GM18909 (cell line): ENCODE results near the gene COG1.

Source experiments
- ATAC-seq: cut with Tn5 transposase; IDR thresholded peaks from one replicate; pipeline ENCODE4 v1.9.1; 2021; ENCODE audit warnings: mild to moderate bottlenecking; ENCODE audit not compliant: unreplicated experiment, poor library complexity

COG1 gene

DNA sequence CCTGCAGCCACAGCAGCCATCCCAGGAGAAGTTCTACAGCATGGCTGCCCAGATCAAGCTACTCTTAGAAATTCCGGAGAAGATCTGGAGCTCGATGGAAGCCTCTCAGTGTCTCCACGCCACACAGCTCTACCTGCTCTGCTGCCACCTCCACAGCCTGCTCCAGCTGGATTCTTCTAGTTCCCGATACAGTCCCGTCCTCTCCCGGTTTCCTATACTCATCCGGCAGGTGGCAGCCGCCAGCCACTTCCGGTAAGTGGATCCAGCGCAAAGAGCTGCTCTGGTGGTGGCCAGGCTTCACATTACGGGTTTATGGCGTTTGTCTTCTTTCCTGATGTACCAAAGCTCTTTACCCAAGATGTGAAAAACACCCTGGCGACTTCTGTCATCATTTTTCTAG is 3.6 kb downstream of the COG1 start:
- no peak for ATAC-seq

DNA sequence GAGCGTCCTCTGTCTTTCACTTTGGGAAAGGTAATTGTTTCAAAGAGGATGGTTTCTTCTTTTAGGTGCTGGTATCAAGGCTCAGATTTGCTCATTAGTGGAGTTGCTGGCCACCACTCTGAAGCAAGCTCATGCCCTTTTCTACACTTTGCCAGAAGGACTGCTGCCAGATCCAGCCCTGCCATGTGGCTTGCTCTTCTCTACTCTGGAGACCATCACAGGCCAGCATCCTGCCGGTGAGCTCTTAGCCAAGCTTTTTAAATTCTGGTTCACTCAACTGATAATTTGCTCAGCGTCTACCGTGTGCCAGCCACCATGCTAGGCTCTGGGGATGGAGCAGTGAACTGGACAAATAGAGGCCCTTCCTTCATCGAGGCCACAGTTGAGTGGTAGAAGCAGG is 4.3 kb downstream of the COG1 start:
- no peak for ATAC-seq

DNA sequence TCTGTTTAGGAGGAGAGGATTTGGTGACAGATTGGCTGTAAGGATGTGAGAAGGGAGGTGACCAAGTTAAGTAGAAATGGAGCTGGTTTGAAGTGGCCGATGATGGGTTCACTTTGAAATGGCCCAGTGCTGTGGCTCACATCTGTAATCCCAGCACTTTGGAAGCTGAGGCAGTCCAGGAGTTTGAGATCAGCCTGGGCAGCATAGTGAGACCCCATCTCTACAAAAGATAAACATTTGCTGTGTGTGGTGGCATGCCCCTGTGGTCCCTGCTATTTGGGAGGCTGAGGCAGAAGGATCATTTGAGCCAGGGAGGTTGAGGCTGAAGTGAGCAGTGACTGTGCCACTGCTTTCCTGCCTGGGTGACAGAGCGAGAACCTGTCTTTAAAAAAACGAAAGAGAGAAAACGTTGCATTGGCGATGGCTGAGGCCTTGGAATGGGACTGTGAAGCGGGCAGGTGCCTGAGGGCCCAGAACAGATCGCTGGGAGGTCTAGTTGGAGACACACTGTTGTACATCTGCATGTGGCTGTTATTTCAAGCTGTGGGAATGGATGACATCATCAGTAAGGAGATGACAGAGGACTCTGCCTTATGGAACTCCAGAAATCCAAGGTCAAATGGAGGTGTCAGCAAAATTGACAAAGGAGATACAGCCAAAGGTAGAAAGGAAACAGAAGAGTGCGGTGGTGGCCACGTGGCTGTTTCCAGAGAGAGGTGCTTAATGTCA is 5.5 kb downstream of the COG1 start:
- no peak for ATAC-seq

DNA sequence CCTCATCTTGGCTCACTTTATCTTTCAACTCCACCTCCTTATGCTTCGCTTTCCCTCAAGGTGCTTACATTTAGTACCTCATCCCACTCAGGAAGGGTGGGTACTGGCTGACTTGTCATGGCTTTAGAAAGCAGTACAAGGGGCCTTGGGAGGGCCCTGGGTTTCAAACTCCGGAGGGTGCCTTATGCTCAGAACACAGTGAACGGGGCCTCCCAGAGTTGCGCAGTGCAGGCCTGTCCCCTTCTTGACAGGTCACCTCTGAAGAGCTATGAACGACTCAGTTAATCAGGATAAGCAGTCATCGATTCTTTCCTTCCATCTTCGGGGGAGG is 6.0 kb downstream of the COG1 start:
- ATAC-seq = no peak

DNA sequence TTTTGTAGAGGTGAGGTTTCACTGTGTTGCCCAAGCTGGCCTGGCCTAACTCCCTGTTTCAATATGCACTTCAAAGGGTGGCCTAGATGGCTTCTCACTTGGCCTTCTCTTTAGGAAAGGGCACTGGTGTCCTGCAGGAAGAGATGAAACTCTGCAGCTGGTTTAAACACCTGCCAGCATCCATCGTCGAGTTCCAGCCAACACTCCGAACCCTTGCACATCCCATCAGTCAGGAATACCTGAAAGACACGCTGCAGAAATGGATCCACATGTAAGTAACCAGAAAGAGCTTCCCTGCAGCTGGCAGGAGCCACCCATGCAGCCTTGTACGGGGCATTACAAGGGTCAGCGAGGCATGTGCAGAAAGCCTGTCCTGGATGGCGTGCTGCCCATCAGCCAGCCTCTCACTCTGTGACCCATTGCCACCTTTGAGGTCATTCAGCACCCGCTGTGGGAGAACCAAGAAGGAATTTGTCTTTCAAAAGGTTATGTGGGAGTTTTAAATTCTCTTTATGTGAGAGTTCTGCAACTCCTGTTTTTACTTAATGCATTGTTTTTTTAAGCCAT is 7.0 kb downstream of the COG1 start:
- ATAC-seq = no peak

DNA sequence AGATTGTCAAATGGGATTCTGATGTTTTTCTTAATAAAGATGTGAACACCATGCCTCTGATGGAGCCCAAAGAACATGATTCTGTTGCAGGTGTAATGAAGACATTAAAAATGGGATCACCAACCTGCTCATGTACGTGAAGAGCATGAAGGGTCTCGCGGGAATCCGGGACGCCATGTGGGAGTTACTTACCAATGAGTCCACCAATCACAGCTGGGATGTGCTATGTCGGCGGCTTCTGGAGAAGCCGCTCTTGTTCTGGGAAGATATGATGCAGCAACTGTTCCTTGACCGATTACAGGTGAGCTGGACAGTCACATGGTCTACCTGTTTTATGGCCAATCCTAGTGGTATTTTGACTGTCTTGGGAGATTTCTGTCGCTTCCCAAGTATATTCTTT is 7.6 kb downstream of the COG1 start:
- no peak for ATAC-seq

DNA sequence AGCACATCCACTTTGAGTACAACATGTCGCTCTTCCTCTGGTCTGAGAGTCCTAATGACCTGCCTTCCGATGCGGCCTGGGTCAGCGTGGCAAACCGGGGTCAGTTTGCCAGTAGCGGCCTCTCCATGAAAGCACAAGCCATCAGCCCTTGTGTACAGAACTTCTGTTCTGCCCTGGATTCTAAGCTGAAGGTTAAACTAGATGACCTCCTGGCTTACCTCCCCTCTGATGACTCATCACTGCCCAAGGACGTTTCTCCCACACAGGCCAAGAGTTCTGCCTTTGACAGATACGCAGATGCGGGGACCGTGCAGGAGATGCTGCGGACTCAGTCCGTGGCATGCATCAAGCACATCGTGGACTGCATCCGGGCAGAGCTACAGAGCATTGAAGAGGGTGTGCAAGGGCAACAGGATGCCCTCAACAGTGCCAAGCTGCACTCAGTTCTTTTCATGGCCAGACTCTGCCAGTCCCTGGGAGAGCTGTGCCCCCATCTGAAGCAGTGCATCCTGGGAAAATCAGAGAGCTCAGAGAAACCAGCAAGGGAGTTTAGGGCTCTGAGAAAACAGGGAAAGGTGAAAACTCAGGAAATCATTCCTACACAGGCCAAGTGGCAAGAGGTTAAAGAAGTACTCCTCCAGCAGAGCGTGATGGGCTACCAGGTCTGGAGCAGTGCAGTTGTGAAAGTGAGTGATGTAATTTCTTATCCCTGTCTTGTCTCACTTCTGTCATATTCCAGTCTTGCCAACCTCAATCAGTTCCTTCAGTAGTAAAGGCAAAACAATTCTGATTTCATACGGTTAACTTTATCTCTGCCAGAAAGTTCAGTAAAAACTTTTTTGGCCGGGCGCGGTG is 8.6 kb downstream of the COG1 start:
- ATAC-seq = no peak

DNA sequence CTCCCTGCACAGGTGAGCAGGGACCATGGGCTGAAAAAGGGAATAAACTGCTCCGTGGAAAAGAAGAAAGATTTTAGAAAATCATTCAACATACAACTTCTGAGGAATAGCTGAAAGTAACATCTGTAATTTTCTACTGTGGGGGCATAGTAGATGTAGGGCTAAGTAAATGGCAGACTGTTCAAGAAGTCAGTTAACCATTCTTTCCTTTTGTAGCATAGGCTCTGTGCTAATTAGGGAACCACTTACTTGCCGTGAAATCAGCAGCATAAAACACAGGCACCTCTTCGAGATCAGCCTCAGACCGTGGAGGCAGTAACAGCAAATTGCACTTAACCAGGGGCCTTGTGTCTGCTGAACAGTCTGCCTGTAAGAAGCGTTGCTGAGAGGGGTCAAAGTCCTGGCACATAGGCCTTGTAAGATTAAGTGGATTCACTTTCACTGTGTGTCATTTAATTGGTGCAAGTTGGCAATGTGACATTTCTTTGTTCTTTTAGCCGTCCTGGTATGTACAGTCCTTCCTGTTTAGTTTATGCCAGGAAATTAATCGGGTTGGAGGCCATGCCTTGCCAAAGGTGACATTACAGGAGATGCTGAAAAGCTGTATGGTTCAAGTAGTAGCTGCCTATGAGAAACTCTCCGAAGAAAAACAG is 10.4 kb downstream of the COG1 start:
- ATAC-seq = no peak

DNA sequence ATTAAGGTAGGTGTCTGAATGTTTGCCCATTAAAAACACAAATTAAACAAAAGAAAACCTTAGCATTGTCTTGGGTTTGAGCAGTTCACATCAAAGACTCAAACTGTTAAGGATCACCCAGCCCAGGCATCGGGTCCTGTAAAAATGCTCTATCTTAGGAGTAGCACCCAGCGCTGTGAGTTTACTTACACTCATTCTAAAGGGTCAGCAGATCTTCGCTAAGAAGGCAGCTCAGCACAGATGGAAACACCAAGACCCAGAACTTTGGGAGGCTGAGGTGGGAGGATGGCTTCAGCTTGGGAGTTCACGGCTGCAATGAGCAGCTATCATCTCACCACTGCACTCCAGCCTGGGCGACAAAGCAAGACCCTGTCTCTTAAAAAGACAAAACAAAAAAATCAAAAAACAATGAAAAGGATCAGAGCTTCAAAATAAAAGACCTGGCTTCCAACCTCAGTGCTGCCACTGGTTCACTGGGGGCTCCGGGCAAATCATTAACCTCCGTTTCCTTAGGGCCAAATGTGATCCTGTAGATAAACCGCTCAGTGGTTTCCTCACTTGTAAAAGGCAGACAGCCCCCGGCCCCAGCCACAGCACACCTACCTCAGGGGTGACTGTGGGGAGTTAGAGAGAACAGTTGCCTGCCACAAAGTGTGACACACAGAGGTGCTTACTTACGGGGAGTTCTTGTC is 11.1 kb downstream of the COG1 start:
- ATAC-seq = no peak

DNA sequence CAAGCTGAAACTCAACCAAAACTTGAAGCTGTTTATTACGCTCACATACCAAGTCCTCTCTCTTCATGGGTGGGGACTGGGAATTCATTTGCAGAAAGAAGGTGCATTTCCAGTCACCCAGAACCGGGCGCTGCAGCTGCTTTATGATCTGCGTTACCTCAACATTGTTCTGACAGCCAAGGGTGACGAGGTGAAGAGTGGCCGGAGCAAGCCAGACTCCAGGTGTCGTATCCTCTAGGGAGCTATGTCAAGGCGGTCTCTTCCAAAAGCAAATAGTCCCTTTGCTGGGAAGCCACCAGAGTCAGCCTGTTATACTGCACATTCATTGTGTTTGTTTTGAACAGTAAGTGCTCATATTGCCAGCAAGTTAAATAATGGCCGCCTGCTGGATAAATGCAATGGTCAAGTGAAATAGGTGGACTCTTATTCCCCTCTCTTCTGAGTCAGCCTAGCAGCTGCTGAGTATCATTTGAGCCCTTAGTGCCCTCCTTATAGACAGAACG is 12.7 kb downstream of the COG1 start:
- no peak for ATAC-seq

DNA sequence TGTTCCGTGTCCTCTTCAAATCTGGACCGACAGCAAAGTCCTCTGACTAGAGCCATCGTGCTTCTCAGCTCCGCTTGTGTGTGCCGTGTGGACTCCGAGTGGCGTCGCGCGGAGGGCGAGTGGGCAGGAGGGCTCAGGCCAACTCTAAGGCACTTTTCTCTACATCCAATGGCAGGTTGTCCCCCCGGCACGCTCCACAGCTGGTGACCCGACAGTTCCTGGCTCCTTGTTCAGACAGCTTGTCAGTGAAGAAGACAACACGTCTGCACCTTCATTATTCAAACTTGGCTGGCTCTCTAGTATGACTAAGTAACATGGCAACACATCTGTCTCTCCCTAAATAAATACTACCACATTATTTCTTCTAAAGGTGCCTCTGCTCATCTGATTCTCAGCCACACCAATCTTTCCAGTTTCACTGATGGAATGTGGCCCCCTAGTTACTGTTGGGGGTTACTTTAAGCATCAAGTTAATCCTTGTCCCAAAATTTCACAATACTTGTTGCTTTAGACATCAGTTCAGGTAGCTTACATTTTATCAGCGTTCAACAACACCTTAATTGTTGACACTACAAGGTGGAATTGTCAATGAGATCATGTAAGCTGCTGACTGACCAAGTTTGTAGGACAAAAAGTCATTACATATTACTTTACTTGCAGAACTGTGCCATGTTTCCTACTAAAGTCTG is 15.4 kb downstream of the COG1 start:
- no peak for ATAC-seq

DNA sequence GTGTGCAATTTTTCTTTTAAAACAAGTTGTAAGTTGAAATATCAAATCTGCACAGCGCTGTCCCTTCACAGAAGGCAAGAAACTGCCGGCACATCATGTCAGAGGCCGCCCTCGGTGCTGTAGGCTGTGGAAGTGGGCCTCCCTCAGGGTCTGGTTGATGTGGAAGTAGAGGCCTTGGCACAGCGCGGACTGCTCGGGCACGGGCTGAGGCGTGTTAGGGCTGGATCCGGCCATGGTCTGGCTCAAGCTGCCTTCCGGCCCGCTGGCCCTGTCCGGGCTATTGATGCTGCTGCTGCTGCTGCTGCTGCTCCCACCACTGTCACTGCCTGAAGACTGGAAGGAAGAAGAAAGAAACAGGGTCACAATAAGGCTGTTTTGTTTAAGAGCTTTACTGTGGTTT is 16.6 kb downstream of the COG1 start:
- no peak for ATAC-seq

DNA sequence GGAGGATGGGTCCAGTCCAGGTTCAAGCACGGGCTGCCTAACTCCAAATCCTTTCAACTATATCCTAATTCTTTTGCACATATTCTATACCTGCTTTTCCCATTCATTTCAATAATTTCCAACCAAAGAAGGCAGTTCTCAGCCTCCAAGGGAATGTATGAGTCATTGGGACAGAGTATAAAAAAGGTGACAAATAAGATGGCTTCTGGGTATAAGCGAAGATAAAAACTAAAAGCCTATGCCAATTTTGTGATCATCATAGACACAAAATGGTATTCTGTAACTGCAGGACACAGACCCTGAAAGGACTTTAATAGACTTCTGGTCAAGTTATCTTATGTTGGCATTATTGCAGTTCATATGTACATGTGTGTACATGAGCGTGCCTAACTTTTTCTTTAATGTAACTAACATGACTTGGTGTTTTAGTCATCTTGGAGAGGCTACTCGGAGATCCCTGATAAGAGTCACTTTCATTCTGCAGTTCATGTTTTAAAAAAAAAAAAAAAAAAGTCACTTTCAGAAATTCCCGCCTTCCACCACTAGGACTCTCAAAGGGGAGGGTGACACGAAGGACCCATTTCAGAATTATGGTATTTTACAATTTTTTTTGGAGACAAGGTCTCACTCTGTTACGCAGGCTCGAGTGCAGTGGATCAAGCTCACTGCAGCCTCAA is 17.3 kb downstream of the COG1 start:
- ATAC-seq = no peak

DNA sequence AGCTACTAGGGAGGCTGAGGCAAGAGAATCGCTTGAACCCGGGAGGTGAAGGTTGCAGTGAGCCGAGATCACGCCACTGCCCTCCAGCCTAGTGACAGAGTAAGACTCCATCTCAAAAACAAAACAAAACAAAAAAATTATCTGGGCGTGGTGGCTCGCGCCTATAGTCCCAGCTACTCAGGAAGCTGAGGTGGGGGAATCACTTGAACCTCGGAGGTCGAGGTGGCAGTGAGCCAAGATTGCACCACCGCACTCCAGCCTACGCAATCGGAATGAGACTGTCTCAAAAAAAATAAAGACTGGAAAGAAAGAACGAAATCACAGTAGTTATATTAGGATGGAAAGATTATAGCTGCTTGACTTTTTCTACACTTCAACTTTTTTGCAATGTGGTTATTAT is 18.9 kb downstream of the COG1 start:
- ATAC-seq = no peak

DNA sequence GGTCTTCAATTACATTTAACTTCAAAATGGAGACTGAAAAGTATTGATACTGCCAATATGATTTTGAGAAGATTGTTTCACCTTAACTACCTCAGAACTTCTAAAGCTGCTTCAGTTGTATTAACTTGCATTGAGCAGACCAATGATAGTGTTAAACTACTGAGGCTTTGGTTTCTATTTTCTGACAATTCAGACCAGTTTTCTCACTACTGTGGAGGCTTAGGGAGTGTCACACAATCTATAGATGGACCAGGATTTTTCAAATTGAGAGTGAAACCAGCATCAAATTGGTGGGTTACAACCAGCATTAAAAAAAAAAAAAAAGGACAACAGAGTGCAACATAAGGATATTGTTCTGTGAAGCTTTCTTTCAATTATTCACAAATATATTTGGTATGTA is 21.2 kb downstream of the COG1 start:
- no peak for ATAC-seq

DNA sequence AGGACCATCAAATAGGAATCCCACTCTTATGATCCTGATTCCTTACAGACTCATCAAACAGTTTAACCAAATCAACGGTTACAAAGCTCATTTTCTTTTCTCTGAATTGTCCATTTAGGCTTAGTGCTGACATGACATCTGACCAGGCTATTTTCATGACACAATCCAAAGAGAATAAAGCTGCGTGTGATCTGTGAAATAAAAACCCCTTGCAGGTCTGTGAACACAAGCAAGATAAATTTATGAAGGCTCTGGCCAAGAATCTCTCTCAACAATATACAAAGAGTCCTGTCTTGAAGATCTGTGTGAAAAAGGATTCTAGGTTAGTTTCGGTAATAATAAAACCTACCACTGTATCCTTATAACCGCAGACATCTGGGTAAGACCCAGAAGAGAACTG is 22.0 kb downstream of the COG1 start:
- no peak for ATAC-seq

DNA sequence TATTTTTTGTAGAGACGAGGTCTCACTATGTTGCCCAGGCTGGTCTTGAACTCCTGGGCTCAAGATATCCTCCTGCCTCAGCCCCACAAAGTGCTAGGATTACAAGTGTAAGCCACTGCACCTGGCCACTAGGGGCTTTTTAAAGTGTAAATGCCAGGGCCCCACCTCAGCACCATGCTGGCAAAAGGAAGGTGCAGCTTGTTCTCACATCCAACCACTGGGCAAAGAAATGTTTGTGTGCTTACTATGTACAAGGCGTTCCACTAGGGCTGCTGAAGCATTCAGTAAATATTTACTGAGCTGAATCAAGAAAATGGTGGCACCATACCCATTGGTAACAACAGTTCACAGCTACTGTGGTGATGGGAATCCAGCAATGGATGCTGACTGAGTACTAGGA is 22.6 kb downstream of the COG1 start:
- no peak for ATAC-seq

DNA sequence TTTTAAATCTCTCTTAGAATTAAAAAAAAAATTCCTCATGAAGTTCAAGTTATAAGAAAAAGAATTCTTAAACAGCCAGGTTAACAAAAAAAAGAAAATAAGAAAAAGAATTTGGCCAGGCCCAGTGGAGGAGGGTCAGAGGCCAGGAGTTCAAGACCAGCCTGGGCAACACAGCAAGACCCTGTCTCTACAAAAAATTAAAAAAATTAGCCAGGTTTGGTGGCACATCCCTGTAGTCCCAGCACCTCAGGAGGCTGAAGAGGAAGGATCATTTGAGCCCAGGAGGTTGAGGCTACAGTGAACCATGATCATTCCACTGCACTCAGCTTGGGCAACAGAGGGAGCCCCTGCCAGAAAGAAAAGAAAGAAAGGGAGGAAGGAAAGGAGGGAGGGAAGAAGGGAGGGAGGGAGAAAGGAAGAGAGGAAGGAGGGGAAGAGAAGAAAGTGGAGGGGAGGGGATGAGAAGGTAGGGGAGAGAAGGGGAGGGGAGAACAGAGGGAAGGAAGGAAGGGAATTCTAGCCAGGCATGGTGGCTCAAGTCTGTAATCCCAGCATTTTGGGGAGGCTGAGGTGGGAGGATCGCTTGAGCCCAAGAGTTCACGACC is 30.9 kb downstream of the COG1 start:
- no peak for ATAC-seq

DNA sequence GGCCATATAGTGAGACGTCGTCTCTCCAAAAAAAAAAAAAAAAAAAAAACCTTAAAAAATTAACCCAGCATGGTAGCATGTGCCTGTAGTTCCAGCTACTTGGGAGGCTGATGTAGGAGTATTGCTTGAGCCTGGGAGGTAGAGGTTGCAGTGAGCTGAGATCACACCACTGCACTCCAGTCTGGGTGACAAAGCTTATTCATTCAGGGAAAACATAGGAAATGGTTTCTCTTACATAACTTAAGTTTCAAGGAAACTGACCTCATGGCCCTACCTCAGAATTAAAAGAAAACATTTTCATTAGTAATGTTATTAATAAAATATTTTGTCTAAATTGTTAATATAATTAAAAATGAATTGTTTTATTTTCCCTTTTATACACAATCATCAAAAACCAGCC is 31.4 kb downstream of the COG1 start:
- no peak for ATAC-seq
